Measurements from ENCODE around the gene KRTAP5-9. TPM values are rescaled to one million over a fixed set of nuclear protein-coding genes. Genes with fewer than 3 reads are reported as not detected.

KRTAP5-9 gene
- total RNA-seq, 1 donor from 2014 or later: 0.26 TPM

GRCh38 chr11:71542382-71542781, 5.8 kb upstream of the KRTAP5-9 start:
- H3K9me3 Mint-ChIP-seq (ENCODE audit: low read depth): peaks cover 13% of the 10 kb centered on the region
- H3K27ac Mint-ChIP-seq: no peak overlapping the region
- no peak overlapping the region for H3K4me3 Mint-ChIP-seq (ENCODE audit: low read depth)

GRCh38 chr11:71542879-71543777, 5.1 kb upstream of the KRTAP5-9 start:
- peaks cover 6% of the 10 kb centered on the region for H3K36me3 Mint-ChIP-seq (ENCODE audit: insufficient read depth)
- TF ChIP-seq CTCF (IDR thresholded peaks at IDR 0.05; ENCODE audit: unreplicated experiment): no peak
- H3K4me1 Mint-ChIP-seq (ENCODE audit: low read depth): peaks cover 19% of the 10 kb centered on the region
- H3K27me3 Mint-ChIP-seq: no peaks in the 10 kb centered on the region
- peaks cover 13% of the 10 kb centered on the region for H3K9me3 Mint-ChIP-seq (ENCODE audit: low read depth)
- no peak overlapping the region for H3K4me3 Mint-ChIP-seq (ENCODE audit: low read depth)
- no peak for DNase-seq (ENCODE audit: low spot score, unreplicated experiment)
- no peak overlapping the region for H3K27ac Mint-ChIP-seq

More at GRCh38 chr11:71542382-71542781, 5.8 kb upstream of the KRTAP5-9 start:
- TF ChIP-seq CTCF (IDR thresholded peaks at IDR 0.05; ENCODE audit: unreplicated experiment): no peak
- DNase-seq (ENCODE audit: low spot score, unreplicated experiment): no peak
- Mint-ChIP-seq H3K4me1 (ENCODE audit: low read depth) (peaks cover 19% of the 10 kb centered on the region), H3K27me3 (no peaks in the 10 kb centered on the region), H3K36me3 (ENCODE audit: insufficient read depth) (peaks cover 6% of the 10 kb centered on the region)

GRCh38 chr11:71543866-71544265, 4.4 kb upstream of the KRTAP5-9 start:
- peaks cover 19% of the 10 kb centered on the region for H3K4me1 Mint-ChIP-seq (ENCODE audit: low read depth)

GRCh38 chr11:71544525-71545214, 3.5 kb upstream of the KRTAP5-9 start:
- DNase-seq (ENCODE audit: low spot score, unreplicated experiment): no peak
- Mint-ChIP-seq H3K9me3 (ENCODE audit: low read depth) (peaks cover 13% of the 10 kb centered on the region), H3K27ac (no peak overlapping the region), H3K36me3 (ENCODE audit: insufficient read depth) (peaks cover 6% of the 10 kb centered on the region), H3K27me3 (peaks cover 9% of the 10 kb centered on the region), H3K4me3 (ENCODE audit: low read depth) (no peak overlapping the region), H3K4me1 (ENCODE audit: low read depth) (peaks cover 19% of the 10 kb centered on the region)
- no peak for TF ChIP-seq CTCF (IDR thresholded peaks at IDR 0.05; ENCODE audit: unreplicated experiment)

More at GRCh38 chr11:71543866-71544265, 4.4 kb upstream of the KRTAP5-9 start:
- H3K9me3 Mint-ChIP-seq (ENCODE audit: low read depth): peaks cover 13% of the 10 kb centered on the region
- no peak overlapping the region for H3K27ac Mint-ChIP-seq
- H3K27me3 Mint-ChIP-seq: peaks cover 3% of the 10 kb centered on the region
- no peak for TF ChIP-seq CTCF (IDR thresholded peaks at IDR 0.05; ENCODE audit: unreplicated experiment)
- DNase-seq (ENCODE audit: low spot score, unreplicated experiment): no peak
- H3K36me3 Mint-ChIP-seq (ENCODE audit: insufficient read depth): peaks cover 6% of the 10 kb centered on the region
- H3K4me3 Mint-ChIP-seq (ENCODE audit: low read depth): no peak overlapping the region

- no peak overlapping the region for H3K4me3 Mint-ChIP-seq (ENCODE audit: low read depth)
- H3K36me3 Mint-ChIP-seq (ENCODE audit: insufficient read depth): peaks cover 6% of the 10 kb centered on the region
- DNase-seq (ENCODE audit: low spot score, unreplicated experiment): no peak
- peaks cover 19% of the 10 kb centered on the region for H3K4me1 Mint-ChIP-seq (ENCODE audit: low read depth)
- TF ChIP-seq CTCF (IDR thresholded peaks at IDR 0.05; ENCODE audit: unreplicated experiment): no peak
- H3K27ac Mint-ChIP-seq: no peak overlapping the region
- peaks cover 17% of the 10 kb centered on the region for H3K27me3 Mint-ChIP-seq
- peaks cover 13% of the 10 kb centered on the region for H3K9me3 Mint-ChIP-seq (ENCODE audit: low read depth)
Measured at GRCh38 chr11:71545405-71545966, 2.7 kb upstream of the KRTAP5-9 start.
